ENCODE results near the gene KAT5.
"Not testable (repeated sequence)": the region's sequence is repeated elsewhere in the genome, so short reads cannot be mapped to it uniquely, and the experiment has no call there.

KAT5 gene

GRCh38 chr11:65711785-65712632 is at the start of gene KAT5:
KAT5 (plus strand) TSS chr11:65712252; CDS start chr11:65712268, 16 bp downstream.
- Histone ChIP-seq H3K4me3 (ENCODE audit: low read length in 2 of 2) (peak within 1 kb of the TSS; percentile 84 to 88), H3K9me3 (ENCODE audit: control insufficient read depth in 2 of 2, low read length in 2 of 2) (no peaks in the 10 kb centered on the region), H3K9ac (ENCODE audit: low read length in 2 of 2) (peak within 1 kb of the TSS; percentile 95 to 98), H3K4me1 (ENCODE audit: control insufficient read depth, insufficient read depth, low read length) (peaks cover 21% of the 10 kb centered on the region), H3K36me3 (ENCODE audit: control insufficient read depth in 2 of 2, insufficient read depth in 2 of 2, low read length in 2 of 2) (peaks cover 32 to 35% of the 10 kb centered on the region in 2 donors), H3K27me3 (ENCODE audit: control insufficient read depth in 1 of 2, insufficient read depth in 2 of 2, low read length in 2 of 2) (no peaks in the 10 kb centered on the region), H3K27ac (ENCODE audit: low read length) (peak within 1 kb of the TSS; percentile 100)

GRCh38 chr11:65662799-65663638 is 49.0 kb upstream of the KAT5 start, which contains the start of gene RELA:
RELA (minus strand) TSS chr11:65662916; CDS start chr11:65662832, 84 bp downstream.
- Histone ChIP-seq H3K4me3 (ENCODE audit: low read length in 2 of 2) (peak within 1 kb of the TSS; percentile 77 to 98), H3K36me3 (ENCODE audit: control insufficient read depth in 2 of 2, insufficient read depth in 2 of 2, low read length in 2 of 2) (peaks cover 24 to 32% of the 10 kb centered on the region in 2 donors), H3K9me3 (ENCODE audit: control insufficient read depth in 2 of 2, low read length in 2 of 2) (no peaks in the 10 kb centered on the region), H3K4me1 (ENCODE audit: control insufficient read depth, insufficient read depth, low read length) (peaks cover 39% of the 10 kb centered on the region), H3K27ac (ENCODE audit: low read length) (peak within 1 kb of the TSS; percentile 99), H3K9ac (ENCODE audit: low read length in 2 of 2) (peak within 1 kb of the TSS; percentile 96 to 99), H3K27me3 (ENCODE audit: control insufficient read depth in 1 of 2, insufficient read depth in 2 of 2, low read length in 2 of 2) (no peaks in the 10 kb centered on the region)

GRCh38 chr11:65663639-65664200 is 48.3 kb upstream of the KAT5 start:
- Histone ChIP-seq H3K27ac (ENCODE audit: low read length) (peak overlapping the region; percentile 99), H3K9ac (ENCODE audit: low read length in 2 of 2) (peak overlapping the region; percentile 96 to 97), H3K9me3 (ENCODE audit: control insufficient read depth in 2 of 2, low read length in 2 of 2) (no peaks in the 10 kb centered on the region), H3K36me3 (ENCODE audit: control insufficient read depth in 2 of 2, insufficient read depth in 2 of 2, low read length in 2 of 2) (peaks cover 17 to 25% of the 10 kb centered on the region in 2 donors), H3K4me3 (ENCODE audit: low read length in 2 of 2) (peak overlapping the region; percentile 62 to 98), H3K27me3 (ENCODE audit: control insufficient read depth in 1 of 2, insufficient read depth in 2 of 2, low read length in 2 of 2) (no peaks in the 10 kb centered on the region), H3K4me1 (ENCODE audit: control insufficient read depth, insufficient read depth, low read length) (peaks cover 39% of the 10 kb centered on the region)

- H3K9ac ChIP-seq (ENCODE audit: low read length in 2 of 2) = no peak overlapping the region
- H3K9me3 ChIP-seq (ENCODE audit: control insufficient read depth in 2 of 2, low read length in 2 of 2) = no peaks in the 10 kb centered on the region
- no peak overlapping the region for H3K27ac ChIP-seq (ENCODE audit: low read length)
- no peaks in the 10 kb centered on the region for H3K36me3 ChIP-seq (ENCODE audit: control insufficient read depth in 2 of 2, insufficient read depth in 2 of 2, low read length in 2 of 2)
- H3K4me3 ChIP-seq (ENCODE audit: low read length in 2 of 2) = no peak overlapping the region
- no peaks in the 10 kb centered on the region for H3K27me3 ChIP-seq (ENCODE audit: control insufficient read depth in 1 of 2, insufficient read depth in 2 of 2, low read length in 2 of 2)
- no peaks in the 10 kb centered on the region for H3K4me1 ChIP-seq (ENCODE audit: control insufficient read depth, insufficient read depth, low read length)
Measured at GRCh38 chr11:65672180-65672860, 39.7 kb upstream of the KAT5 start.

- Histone ChIP-seq H3K27ac (ENCODE audit: low read length) (no peak overlapping the region), H3K36me3 (ENCODE audit: control insufficient read depth in 2 of 2, insufficient read depth in 2 of 2, low read length in 2 of 2) (no peaks in the 10 kb centered on the region), H3K9ac (ENCODE audit: low read length in 2 of 2) (no peak overlapping the region), H3K4me3 (ENCODE audit: low read length in 2 of 2) (no peak overlapping the region), H3K27me3 (ENCODE audit: control insufficient read depth in 1 of 2, insufficient read depth in 2 of 2, low read length in 2 of 2) (no peaks in the 10 kb centered on the region), H3K4me1 (ENCODE audit: control insufficient read depth, insufficient read depth, low read length) (no peaks in the 10 kb centered on the region), H3K9me3 (ENCODE audit: control insufficient read depth in 2 of 2, low read length in 2 of 2) (no peaks in the 10 kb centered on the region)
Measured at GRCh38 chr11:65672982-65673381, 39.1 kb upstream of the KAT5 start.

- H3K36me3 ChIP-seq (ENCODE audit: control insufficient read depth in 2 of 2, insufficient read depth in 2 of 2, low read length in 2 of 2) = no peaks in the 10 kb centered on the region
- no peaks in the 10 kb centered on the region for H3K4me1 ChIP-seq (ENCODE audit: control insufficient read depth, insufficient read depth, low read length)
- H3K4me3 ChIP-seq (ENCODE audit: low read length in 2 of 2) = no peak overlapping the region
- no peaks in the 10 kb centered on the region for H3K27me3 ChIP-seq (ENCODE audit: control insufficient read depth in 1 of 2, insufficient read depth in 2 of 2, low read length in 2 of 2)
- no peak overlapping the region for H3K27ac ChIP-seq (ENCODE audit: low read length)
- no peak overlapping the region for H3K9ac ChIP-seq (ENCODE audit: low read length in 2 of 2)
- no peaks in the 10 kb centered on the region for H3K9me3 ChIP-seq (ENCODE audit: control insufficient read depth in 2 of 2, low read length in 2 of 2)
Measured at GRCh38 chr11:65680192-65680743, 31.8 kb upstream of the KAT5 start.

GRCh38 chr11:65683480-65683879 is 28.6 kb upstream of the KAT5 start:
- not testable (repeated sequence) for H3K9me3 ChIP-seq (ENCODE audit: control insufficient read depth in 2 of 2, low read length in 2 of 2); H3K36me3 ChIP-seq (ENCODE audit: control insufficient read depth in 2 of 2, insufficient read depth in 2 of 2, low read length in 2 of 2); H3K27me3 ChIP-seq (ENCODE audit: control insufficient read depth in 1 of 2, insufficient read depth in 2 of 2, low read length in 2 of 2); H3K4me3 ChIP-seq (ENCODE audit: low read length in 2 of 2); H3K4me1 ChIP-seq (ENCODE audit: control insufficient read depth, insufficient read depth, low read length); H3K9ac ChIP-seq (ENCODE audit: low read length in 2 of 2); H3K27ac ChIP-seq (ENCODE audit: low read length)

- Histone ChIP-seq H3K36me3 (ENCODE audit: control insufficient read depth in 2 of 2, insufficient read depth in 2 of 2, low read length in 2 of 2) (no peaks in the 10 kb centered on the region), H3K4me1 (ENCODE audit: control insufficient read depth, insufficient read depth, low read length) (peaks cover 10% of the 10 kb centered on the region), H3K27ac (ENCODE audit: low read length) (peak overlapping the region; percentile 76), H3K27me3 (ENCODE audit: control insufficient read depth in 1 of 2, insufficient read depth in 2 of 2, low read length in 2 of 2) (no peaks in the 10 kb centered on the region), H3K9me3 (ENCODE audit: control insufficient read depth in 2 of 2, low read length in 2 of 2) (no peaks in the 10 kb centered on the region), H3K9ac (ENCODE audit: low read length in 2 of 2) (no peak overlapping the region), H3K4me3 (ENCODE audit: low read length in 2 of 2) (no peak overlapping the region)
Measured at GRCh38 chr11:65685981-65686380, 26.1 kb upstream of the KAT5 start.

- H3K9ac ChIP-seq (ENCODE audit: low read length in 2 of 2); H3K4me3 ChIP-seq (ENCODE audit: low read length in 2 of 2); H3K27me3 ChIP-seq (ENCODE audit: control insufficient read depth in 1 of 2, insufficient read depth in 2 of 2, low read length in 2 of 2); H3K9me3 ChIP-seq (ENCODE audit: control insufficient read depth in 2 of 2, low read length in 2 of 2); H3K4me1 ChIP-seq (ENCODE audit: control insufficient read depth, insufficient read depth, low read length); H3K27ac ChIP-seq (ENCODE audit: low read length); H3K36me3 ChIP-seq (ENCODE audit: control insufficient read depth in 2 of 2, insufficient read depth in 2 of 2, low read length in 2 of 2): not testable (repeated sequence)
Measured at GRCh38 chr11:65691847-65692246, 20.2 kb upstream of the KAT5 start.

- no peak overlapping the region for H3K4me3 ChIP-seq (ENCODE audit: low read length in 2 of 2)
Measured at GRCh38 chr11:65692367-65692766, 19.7 kb upstream of the KAT5 start.

More at GRCh38 chr11:65692367-65692766, 19.7 kb upstream of the KAT5 start:
- peaks cover 6% of the 10 kb centered on the region for H3K4me1 ChIP-seq (ENCODE audit: control insufficient read depth, insufficient read depth, low read length)
- H3K27ac ChIP-seq (ENCODE audit: low read length) = no peak overlapping the region
- no peak overlapping the region for H3K9ac ChIP-seq (ENCODE audit: low read length in 2 of 2)
- no peaks in the 10 kb centered on the region for H3K36me3 ChIP-seq (ENCODE audit: control insufficient read depth in 2 of 2, insufficient read depth in 2 of 2, low read length in 2 of 2)
- no peaks in the 10 kb centered on the region for H3K27me3 ChIP-seq (ENCODE audit: control insufficient read depth in 1 of 2, insufficient read depth in 2 of 2, low read length in 2 of 2)
- H3K9me3 ChIP-seq (ENCODE audit: control insufficient read depth in 2 of 2, low read length in 2 of 2) = no peaks in the 10 kb centered on the region
